Suppressor macrophage treated with lipopolysaccharide for 4 hours (primary cell): ENCODE measurements around the gene HOXD13.
A peak's percentile ranks its signal among the peaks of the same experiment; 100 is the strongest.

Experiments used
- DNase-seq: peaks from one replicate; pipeline ENCODE4 v3.0.0-alpha.2; 2020

The HOXD13 gene

DNA sequence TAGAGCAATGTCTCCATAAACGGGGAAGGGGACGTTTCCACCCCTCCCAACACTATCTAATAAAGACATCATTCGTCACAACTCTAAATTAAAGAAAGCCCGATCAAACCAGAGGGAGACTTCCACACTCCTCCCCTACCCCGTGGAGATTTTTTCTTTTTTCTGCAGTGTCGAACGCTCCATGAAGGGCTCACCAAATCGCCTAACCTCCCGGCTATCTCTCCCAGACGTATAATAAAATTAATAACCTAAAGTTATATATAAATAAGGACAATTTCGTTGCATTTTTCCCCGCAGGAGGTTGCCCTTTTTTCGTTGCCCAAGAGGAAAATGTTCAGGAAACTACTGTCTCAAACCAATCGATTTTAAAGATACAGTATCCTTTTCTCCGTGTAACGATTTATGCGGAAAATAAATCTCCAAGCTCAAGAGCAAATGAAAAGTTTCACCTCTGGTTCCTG, 11.1 kb upstream of the HOXD13 start:
- no peak for DNase-seq

DNA sequence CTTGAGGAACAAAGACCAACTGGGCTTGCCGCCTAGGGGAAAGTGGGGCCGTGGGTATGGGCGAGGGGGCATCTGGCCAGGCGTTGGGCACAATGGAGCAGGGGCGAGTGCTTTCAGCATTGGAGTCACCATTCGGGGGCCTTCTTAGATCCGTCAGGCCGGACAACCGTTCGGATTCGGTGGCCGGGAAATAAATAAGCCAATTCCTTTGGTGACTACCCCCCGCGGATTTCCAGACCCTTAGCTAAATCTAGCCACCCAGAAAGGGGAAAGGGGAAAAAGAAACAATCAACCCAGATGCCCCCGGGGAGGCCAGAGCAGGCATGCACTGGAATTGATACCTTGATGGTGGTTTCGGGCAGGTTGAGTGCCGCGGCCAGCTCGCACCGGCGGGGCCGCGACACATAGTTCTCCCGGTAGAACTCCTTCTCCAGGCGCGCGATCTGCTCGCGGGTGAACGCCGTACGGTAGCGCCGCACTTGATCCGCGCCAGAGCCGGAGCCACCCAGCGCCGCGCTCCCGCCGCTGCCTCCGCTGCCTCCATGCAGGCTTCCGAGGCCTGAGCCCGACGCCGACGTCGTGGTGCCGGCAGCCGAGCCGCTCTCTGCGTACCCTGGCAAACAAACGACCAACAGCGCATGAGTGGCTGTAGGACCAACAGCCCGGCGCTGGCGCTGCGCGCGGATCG, 10.5 kb upstream of the HOXD13 start:
- no peak for DNase-seq

DNA sequence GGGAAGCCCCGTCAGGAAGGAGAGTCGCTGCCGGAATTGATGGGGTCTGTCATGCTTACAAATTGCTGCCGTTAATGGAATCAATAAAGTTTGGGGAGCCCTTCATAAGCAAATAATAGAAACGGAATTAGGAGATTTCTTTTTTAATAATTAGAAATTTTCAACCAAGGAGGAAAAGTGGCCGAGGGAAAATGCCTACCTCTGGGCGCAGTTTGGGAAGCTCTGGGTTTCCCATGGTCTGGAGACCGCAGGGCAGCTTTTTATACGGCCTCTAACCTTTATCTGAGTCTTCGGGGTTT, 10.0 kb upstream of the HOXD13 start:
- DNase-seq: no peak

DNA sequence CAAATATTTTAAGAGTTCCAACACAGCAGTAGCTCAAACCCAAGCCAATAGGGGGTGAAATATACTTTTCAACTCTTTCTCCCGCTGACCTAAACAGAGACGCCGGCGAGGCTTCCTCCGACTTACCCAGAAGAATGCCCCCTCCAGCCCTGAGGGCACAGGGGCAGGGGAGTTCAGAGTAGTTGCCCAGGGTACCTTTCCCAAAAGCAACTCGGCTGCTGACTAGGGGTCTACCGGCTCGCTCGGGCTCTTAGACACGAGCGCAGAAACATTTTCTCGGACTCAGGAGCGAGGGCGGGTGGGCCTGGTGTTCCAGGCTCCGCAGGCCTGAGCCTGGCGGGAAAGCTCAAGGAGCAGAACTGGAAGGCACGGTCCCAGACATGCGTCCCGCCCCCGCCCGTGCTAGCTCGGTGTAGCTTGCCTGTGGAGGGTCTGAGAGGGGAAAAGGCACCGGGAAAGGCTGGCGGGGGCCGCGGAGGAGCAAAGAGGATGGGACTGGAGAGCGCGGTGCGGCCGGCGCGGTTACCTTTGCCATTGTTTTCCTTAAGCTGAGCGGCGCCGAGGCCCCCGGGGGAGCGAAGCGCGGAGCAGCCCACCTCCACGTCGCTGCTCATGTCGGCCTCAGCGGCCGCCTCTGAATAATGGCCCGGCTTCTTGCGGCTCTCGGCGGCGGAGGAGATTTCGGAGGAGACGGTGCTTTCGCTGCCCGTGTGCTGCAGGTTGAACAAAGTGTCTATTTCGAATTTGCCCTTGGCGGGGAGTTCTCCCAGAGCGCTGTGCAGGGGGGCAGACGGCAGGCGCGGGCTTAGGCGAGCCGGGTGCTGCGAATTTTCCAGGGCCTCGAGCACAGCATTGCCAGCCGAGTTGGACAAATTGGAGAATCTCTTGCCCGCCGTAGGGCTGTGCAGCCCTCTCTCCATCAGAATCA, 9.4 kb upstream of the HOXD13 start:
- no peak for DNase-seq

DNA sequence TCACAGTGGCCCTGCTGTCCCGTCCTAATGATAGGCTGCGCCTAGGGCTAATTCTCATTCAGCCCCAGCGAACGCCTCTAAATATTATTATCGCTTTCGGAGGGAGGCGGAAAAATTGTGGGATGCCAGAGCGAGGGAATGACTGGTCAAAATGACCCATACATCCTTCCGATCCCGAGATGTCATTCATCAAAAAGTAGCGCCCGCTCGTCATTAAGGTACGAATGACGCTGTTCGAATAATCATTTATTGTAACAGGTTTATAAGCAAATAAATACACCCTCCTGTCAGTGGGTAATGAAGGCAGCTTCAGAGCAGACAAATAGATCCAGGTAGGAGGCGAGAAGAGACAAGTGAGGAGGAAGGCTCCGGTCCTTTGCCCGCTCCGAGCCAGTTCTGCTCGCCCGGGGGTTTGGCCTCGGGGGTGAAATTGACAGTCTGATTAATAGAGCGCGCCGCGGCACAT, 8.7 kb upstream of the HOXD13 start, which contains the start of gene EVX2:
EVX2 (minus strand) TSS at position 167 of the 466 bp plus-strand sequence. CDS start 186 bp downstream, outside the sequence.
- no peak for DNase-seq

DNA sequence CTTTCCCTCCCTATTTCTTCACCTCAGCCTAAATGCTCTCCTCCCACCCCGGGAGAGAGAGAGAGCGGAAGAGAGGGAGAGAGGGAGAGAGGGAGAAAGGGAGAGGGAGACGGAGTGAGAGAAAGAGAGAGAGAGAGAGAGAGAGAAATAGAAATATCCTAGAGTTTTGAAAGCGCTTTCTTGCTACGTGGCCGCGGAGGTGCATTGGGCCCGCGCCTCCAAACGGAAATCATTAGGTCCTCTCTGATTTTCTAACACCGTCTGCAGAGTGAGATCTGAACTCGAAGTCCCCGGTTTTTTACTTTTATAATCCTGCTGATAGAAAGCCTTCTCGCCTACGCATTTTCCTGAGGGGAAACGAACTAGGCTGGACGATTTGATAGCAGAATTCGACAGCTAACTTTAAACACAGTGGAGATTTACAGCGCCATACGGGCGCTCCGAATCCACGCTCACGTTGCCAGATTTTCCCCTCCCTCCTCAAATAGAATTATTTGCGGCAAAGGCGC, 7.9 kb upstream of the HOXD13 start:
- DNase-seq: no peak

DNA sequence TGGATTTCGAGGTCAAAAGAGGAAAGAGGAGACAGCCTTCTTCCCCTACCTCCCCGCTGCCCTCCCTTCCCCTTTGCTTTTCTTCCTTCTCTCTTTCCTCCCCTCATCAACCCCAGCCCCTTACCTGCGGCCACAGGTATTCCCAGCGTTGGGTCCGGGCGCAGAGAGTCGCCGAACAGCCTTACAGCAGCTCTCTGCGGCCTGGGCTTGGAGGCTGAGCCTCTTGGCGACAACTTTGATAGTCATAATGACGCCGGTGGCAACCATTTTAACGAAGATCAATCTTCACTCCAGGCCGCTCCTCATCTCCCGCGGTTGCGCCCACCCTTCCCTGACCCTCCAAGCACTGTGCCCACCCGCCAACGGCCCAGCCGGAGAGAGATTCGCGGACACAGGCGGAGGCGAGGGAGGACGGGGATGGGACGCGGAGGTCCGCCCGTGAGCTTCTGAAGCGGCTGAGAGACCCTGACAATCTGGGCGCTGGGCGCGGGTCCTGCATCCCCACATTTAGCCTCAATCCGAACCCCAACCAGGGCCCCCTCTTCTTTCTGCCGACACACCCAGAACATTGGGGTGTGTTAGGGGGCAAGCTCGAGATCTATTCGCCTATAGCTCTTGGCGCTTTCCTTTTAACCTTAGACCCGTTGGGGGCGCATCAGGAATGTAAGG, 7.3 kb upstream of the HOXD13 start:
- no peak for DNase-seq

DNA sequence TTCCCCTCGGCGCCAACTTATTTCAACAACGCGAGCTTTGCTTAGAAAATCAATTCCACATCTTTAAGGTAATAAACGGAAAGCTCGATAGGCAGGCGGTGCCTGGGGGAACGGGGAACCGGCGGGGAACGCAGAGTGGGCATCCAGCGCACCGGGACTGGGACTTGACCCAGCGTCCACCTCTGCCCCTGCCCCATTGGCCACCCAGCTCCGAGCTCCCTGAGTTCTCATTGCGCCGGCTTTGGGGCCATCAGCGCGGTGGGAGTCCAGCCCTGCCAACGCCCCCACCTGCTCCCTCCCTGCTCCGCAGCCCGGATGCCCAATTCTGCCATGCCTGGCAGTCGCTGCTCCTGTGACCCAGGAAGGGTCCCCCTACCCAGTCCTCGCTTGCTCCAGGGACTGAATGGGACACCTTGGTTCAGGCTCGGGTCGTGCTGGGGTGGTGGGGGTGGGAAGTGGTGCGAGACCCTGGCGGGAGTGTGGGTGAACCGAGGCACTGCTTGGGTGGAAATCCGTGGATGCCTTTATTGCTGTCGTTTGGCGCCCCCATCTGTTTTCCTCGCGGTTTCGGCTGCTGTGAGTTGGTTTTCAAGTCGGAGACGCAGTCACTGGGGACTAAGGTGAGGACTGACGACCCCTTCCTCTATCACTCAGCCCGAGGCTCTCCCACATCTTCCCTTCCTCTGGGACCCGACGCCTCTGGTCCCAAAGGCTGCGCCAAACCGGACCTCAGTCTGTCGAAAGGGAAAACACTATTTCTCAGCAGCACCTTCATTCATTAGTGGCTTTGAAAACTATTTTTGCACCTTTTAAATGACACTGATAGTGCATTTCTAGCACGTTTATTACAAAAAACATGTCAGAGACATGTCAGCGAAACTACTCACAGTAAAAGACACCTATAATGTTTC, 6.4 kb upstream of the HOXD13 start:
- peak; percentile 34 for DNase-seq

DNA sequence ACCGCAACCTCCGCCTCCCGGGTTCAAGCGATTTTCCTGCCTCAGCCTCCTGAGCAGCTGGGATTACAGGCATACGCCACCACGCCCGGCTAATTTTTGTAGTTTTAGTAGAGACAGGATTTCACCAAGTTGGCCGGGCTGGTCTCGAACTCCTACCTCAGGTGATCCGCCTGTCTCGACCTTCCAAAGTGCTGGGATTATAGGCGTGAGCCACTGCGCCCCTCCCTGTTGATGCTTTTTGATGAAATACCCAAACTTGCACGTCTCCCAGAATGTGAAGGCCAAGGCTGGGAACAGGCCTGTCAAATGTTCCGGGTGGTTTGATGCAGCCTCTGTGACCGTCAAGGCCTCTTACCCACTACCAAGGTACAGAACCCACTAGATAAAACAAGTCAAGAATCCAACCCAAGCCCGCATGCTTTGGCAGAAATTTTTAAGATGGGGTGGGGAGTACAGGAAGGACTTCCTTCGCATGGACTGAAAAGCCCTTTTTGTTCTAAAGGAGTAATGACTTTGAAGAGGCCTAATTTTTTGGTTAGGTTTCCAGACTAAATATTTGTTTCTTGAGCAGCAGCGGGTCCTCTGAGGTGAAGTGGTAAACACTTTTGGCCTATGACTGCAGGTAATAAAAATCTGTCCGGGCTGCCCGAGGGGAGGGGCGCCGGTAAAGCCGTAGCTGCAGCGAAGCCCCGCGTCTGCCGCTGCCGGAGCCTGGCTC, 5.0 kb upstream of the HOXD13 start:
- DNase-seq: no peak

DNA sequence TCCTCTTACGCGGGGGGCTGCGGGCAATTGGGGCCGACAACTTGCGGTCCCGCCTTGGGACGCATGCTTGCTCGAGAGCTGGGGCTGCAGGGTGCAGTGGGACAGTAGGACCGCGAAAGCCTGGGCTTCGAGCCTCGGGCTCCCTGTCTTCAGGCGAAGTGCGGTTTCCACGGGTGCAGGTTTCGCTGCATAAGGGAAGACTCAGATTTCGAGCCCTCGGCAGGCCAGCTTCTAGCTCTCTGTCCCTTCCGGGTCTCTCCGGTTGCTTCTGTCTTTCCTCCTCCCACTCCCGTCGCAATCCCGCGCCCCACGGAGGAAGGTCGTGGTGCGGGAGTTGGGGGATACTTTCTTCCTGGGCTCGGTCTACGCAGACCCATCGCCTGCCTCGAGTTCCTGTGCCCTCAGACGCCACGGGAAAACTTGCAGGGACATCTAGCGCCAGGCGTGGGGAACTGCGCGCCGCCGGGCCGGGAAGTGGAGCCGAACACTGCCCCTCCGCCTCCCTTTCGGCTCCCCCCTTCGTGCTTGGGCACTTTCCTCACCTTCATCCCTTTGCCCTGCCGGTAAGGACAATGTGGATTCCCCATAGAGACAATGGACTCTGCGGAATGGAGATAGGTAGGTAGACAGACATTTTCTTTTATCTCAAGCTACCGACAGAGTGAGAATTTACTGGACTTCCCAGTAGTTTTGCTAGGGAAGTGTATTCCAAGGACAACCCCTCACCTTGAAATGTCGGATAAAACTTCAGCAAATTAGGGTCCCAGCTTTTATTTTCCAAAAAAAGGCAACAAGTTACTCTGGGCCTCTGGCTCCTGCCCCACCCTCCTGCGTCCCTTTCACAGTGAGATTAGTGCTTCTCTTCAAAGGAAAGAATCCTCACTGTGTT, 4.2 kb upstream of the HOXD13 start:
- peak; percentile 66 for DNase-seq

DNA sequence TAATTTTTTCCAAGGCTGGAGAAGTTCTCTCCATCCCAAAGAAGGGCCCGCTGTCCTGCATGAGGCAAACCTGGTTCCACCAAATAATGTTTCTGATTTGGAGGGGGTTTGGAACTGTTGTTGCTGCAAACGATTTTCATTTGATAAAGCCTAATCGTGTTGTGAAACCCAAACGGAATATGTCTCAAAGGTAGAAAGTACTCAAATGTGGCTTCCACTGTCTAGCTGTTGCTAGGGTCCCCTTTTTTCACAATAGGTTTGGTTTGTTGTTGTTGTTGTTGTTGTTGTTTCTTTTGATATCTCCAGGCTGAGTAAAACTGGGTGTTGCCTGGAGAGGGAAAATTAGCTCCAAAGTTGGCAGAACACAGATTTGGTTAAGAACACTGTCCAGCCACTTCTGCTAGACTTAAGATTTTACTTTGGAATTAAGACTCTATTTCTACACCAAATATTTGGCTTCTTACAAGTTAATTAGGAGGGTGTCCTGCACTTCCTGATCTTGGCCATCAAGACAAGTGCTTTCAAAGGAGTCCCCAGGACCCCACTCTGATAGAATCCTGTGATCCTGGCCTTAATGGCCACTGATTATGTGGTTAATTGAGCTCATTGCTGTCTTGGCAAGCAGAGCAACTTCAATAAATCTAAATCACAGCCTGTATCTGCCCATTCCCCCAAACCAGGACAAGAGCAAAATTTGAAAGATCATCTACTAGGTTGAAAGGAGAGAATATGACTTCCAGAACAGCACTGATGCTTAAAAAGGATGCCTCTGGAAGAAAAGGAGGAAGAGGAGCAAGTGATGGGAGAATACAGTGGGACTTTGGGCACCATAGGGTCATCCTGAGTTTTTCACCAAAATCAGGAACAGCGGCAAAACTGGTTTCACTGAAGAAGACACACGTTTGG, 3.3 kb upstream of the HOXD13 start:
- no peak for DNase-seq

DNA sequence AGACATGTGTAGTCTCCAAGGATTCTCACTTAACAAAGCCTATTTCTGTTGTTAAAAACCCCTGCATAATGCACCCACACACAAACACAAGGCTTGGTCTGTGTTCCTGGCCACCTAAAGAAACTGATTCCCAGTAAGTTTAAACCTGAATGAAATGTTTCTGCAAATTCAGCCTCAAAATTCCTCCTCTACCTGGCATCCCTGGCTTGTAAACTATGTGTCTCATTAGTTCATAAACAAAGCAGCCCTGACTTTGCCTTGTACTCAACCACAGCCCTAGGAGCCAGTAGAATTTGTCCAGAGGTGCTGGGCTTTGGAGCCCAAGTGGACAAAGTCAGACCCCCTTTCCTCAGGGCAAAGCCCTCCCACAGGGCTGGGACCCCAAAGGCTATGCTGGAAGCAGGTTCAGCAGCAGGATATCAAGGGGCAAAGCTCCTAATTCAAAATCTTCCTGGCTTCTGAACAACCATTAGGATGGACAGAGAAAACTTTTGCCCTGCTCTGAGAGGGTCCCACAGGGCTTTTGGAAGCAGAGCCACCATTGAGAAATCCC, 2.6 kb upstream of the HOXD13 start:
- DNase-seq: no peak

DNA sequence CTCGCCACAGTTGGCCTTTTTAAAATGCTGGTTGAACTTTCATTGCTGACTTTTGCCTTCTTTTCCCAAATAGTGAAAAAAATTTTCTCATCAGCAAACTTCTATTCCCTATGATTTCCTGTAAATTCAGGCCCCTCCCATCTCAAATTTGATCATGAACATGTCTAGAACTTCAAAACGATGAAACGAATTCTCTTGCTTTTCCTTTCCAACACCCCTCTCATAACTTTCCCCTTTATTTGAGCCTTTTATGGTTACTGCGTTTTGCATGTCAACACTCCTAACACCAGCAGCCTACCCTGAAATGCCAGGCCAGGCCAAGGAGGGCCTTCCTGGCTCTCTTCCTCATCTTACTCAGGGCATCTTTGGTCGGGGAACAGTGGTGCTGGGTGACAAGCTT, 1.7 kb upstream of the HOXD13 start:
- no peak for DNase-seq

DNA sequence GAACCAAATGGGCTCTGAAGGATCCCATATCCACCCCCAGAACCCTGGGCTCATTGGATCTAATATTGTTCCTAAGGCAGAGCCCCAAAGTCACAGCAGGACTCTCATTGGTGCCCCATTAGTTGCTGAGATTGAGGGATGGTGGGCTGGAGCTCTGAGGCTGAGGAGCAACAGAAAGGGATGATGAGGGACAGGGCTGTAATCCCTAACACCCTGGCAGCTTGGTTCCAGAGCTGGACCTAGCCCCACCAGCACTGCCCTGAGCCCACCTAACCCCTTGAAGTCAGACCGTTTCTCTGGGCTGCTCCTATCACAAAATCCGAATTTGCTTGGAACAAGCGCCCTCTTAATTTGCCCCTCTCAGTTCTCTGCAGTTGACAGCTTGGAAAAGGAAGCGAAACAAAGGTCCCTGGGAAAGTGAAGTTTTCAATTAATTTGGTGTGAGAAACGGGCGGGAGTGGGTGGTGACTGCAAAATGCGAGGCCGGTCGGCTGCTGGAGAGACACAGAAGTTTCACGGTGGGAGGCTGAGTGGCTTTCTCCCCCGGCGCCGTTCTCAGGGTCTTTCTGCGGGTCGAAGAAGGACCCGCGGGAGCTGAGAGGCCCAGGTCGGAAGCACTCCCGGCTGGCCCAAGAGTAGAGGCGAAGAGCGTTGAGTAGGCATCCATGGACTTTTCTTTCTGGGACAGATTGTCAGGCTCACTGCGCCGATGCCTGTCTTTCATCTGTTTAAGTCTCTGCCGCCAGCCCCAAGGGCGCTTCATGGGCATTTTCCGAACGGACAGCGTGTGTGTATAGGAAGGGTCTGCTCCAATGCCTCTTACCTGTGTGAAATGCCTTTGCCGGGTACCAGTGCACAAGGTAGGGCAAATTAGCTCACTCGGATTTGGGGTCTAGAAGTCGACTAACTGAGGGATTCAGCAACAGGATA, 927 bp upstream of the HOXD13 start:
- DNase-seq: no peak

DNA sequence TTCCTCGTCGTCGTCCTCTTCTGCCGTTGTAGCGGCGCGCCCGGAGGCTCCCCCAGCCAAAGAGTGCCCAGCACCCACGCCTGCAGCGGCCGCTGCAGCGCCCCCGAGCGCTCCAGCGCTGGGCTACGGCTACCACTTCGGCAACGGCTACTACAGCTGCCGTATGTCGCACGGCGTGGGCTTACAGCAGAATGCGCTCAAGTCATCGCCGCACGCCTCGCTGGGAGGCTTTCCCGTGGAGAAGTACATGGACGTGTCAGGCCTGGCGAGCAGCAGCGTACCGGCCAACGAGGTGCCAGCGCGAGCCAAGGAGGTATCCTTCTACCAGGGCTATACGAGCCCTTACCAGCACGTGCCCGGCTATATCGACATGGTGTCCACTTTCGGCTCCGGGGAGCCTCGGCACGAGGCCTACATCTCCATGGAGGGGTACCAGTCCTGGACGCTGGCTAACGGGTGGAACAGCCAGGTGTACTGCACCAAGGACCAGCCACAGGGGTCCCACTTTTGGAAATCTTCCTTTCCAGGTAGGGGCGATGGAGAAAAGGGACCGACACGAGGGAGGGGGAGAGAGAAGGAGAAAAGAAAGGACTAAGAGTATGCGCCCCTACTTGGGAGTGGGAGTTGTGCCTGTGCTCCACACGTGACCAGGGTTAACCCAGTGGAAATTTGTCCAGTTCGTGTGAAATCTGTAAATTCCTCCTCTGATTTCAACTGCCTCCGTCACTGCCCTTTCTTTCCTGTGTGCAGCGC, 800 bp downstream of the HOXD13 start:
- no peak for DNase-seq

DNA sequence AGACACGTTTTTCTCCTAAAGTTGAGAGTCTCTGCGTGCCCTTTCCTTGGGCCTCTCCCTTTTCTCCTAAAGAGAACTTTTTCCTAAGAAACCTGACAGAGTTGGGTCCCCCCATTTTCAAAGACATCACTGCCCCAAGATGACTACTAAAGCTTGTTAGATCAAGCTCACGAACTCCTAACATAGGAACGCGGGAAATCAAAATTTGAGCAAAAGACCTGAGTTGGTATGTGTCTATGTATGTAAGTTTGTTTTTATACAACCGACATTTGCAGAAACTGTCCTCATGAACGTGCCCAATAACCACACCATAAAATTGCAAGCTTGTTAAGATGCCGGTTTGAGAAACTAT, 1.4 kb downstream of the HOXD13 start:
- DNase-seq: no peak

DNA sequence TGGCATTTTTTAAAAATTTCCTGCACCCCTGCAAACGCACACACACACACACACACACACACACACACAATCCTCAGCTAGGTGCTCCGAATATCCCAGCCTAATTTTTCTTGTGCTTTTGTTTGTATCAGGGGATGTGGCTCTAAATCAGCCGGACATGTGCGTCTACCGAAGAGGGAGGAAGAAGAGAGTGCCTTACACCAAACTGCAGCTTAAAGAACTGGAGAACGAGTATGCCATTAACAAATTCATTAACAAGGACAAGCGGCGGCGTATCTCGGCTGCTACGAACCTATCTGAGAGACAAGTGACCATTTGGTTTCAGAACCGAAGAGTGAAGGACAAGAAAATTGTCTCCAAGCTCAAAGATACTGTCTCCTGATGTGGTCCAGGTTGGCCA, 1.8 kb downstream of the HOXD13 start:
- no peak for DNase-seq
